Putamen (tissue), 1 donor: ENCODE data around the gene FCRL6.

Source experiments
- DNase-seq: peaks from one replicate; pipeline ENCODE4 v3.0.0-alpha.2; 2016; ENCODE audit warnings: low spot score

FCRL6 gene

DNA sequence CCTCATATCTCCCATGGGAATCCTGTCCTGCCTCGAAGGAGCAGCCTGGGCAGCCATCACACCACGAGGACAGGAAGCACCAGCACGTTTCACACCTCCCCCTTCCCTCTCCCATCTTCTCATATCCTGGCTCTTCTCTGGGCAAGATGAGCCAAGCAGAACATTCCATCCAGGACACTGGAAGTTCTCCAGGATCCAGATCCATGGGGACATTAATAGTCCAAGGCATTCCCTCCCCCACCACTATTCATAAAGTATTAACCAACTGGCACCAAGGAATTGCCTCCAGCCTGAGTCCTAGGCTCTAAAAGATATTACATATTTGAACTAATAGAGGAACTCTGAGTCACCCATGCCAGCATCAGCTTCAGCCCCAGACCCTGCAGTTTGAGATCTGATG lies 33.2 kb downstream of the FCRL6 start:
- DNase-seq, result no peak

DNA sequence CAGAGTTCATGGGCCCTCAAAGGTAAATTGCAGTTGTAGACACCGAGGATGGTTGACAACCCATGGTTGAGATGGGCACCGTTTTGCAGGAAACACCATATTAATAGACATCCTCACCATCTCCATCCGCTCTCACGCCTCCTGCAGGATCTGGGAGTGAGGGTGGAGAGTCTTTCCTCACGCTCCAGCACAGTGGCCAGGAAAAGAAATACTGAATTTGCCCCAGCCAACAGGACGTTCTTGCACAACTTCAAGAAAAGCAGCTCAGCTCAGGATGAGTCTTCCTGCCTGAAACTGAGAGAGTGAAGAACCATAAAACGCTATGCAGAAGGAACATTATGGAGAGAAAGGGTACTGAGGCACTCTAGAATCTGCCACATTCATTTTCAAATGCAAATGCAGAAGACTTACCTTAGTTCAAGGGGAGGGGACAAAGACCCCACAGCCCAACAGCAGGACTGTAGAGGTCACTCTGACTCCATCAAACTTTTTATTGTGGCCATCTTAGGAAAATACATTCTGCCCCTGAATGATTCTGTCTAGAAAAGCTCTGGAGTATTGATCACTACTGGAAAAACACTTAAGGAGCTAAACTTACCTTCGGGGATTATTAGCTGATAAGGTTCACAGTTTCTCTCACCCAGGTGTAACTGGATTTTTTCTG lies 33.8 kb downstream of the FCRL6 start:
- no peak for DNase-seq

DNA sequence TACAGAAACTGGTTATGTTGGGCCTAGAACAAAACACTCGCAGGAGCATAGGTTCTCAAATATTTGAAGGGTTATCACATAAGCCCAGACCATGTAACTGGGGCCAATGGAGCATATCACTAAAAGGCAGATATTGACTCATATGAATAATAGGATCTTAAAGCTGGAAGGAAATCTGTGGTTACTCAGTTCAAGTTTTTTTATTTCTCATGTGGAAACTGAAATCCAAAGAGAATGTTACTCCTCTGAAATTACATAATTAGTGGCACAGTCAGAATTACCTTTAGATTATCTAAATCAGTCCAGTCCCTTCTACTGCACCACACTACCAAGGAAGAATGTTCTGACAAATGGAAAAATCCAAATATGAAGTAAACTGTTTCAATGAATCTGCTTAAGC lies 36.6 kb downstream of the FCRL6 start:
- no peak for DNase-seq

DNA sequence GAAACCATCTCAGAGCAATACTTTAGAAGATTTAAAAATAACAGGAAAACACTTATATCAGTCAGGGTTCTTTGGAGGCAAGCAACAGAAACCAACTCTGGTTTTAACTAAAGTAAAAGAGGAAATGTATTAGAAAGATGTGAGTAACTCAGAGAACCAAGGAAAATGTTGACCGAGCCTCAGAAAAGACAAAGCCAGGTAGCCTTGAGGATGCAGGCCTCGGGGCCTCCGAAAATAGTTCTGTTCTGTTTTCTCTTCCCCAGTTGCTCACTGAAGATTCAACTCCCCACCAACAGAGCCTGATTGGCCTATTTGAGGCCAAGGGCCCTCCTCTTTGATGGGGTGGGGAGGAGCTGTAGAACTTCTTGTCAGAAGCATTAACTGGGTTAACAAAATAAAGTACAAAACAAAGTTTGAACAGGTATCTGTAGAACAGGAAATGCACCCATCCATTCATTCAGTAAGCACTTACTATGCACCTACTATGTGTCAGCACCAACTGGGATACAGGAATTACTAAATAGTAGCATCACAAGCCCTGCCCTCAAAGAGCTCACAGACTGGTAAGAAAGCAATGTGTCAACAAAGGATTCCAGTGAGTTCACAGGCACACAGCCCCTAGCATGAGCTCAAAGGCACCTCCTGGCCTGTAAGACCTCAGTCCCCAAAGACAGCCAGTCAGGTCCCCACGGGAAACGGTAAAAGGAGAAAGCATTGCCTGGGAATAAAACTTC lies 37.1 kb downstream of the FCRL6 start:
- DNase-seq, result no peak

DNA sequence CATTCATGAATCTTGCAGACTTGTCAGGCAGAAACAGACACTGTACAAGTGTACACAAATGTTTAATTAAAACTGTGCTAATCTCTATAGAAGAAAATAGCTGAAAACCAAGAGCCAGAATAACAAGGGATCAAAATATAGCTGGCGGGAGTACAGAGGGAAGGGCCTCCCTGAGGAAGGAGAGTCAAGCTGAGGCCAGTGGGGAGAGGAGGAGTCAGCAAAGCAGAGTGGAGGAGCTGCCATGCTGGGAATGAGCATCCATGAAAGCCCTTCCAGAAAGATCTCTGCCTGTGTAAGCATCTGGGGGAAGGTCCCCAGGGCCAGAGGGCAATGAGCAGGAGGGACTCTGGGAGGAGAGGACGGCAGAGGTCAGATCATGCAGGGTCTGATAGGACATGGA lies 39.6 kb downstream of the FCRL6 start:
- no peak for DNase-seq

DNA sequence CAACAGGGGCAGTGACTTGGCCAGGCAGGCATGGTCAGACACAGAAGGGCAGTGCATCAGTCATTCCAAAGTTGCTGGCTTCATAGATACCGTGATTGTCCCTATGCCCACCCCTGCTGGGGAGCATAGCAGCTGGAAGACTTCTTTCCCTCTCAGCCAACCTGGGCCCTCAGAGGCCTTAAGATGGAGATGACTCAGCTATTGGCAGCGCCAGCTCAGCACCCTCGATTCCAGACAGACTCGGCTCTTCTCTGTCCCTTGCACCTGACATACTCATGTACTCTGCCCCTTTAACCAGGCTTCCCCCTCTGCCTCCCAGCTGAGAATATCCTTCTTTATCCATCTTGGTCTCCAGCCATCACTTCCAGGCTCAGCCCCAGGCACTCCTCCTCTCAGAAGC lies 41.3 kb downstream of the FCRL6 start:
- no peak for DNase-seq

DNA sequence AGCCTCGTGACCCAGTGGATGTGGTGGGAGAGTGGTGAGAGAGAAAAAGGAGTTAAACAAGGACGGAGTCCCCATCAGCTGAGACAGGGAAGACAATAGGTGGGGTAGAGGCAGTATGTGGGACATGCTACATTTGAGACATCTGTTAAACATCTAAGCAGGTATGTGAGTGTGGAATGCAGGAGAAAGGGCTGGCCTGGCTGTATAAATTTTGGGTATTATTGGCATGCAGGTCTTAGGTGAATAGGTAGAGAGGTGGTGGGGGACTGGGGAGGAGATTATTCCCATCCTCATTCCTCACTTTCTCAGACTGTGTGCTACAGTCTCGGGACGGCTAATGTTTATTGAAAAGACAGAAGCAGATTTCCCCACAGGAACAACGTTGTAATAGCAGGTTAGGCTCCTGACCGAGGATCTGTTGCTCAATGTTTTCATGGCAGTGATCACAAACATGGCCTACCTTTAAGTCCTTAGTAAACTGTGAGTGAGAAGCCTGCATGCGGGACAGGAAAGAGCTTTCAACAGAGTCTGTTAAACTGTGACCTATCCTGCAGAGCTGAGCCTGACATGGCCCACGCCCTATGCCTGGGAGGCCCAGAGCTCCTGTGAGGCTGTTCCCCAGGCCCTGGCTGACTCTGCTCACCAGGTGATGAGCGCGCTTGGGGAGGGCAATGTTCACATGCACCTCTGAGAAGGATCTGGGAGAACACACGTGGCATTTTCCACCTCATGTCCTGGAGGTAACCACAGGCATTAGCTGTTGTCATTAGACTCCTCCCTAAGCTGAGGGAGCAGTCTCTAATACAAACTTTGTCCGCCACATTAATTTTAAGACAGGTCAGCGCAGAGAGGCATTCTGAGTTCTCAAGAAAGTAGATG lies 43.8 kb downstream of the FCRL6 start:
- DNase-seq, result no peak

DNA sequence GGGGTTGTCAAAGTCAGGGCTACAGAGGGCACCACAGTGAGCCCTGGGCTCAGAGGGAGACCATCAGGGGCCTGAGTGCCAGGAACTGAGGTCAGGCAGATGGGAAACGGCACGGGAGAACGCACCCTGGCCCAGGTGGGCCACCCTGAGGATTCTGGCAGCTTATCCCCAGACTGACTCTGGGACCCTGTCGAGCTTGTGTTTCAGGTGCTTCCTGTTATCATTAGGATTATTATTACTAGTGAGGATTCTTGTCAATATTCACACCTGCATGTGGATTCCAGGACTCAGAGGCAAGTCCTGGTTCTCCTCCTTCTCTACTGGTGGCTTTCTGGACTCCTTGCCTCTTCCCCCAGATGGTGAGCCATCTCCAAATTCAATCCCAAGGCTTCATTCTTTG lies 45.1 kb downstream of the FCRL6 start:
- DNase-seq, result no peak

DNA sequence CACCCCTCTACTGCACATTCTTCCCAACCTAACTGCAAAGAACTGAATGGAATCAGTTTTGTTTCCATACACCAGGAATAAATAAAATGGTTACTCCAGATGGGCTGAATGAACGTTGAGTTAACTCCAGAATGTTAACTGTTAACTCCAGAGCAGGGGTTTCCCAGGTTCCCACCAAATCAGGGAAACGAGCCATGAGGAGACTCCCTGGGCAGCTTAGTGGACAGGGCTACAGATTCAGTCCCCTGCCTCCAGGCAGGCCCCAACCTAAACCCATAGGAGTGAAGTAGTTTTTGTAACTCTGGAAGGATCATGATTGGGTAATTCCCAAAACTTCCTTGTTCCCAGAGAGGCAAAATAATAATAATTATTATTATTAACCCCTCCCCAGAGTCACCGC lies 46.2 kb downstream of the FCRL6 start:
- no peak for DNase-seq

DNA sequence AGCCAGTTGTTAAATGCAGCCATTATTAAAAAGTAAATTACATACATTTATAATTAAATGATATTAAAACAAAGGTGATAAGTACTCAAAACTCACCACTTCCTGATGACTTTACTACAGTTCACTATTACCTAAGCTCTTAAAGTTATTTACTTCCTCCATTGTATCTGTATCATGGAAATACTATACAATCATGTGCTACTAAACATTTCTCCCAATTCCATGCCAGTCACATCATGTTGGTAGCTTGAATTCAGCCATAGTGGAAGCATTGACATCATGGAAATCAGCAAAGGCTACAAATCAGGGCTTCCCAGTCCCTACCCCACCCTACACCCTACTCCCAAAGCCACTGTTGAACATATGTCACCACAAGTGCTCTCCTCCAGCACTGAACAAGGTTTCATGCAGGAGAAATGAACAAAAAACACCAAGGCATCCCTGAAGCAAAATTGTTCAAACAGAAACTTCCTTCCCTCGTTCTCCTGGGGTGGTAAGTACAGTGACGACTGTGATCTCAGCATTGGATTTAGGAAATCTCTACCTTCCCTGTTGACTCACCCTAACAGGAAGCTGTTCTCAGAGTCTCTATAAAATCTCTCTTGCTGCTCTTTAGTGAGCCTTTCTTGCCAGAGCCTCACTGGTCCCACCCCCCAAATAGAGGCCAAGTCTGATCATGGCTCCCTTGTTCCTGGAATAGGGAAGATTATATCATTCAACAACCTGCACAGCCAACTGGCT lies 47.6 kb downstream of the FCRL6 start:
- no peak for DNase-seq

DNA sequence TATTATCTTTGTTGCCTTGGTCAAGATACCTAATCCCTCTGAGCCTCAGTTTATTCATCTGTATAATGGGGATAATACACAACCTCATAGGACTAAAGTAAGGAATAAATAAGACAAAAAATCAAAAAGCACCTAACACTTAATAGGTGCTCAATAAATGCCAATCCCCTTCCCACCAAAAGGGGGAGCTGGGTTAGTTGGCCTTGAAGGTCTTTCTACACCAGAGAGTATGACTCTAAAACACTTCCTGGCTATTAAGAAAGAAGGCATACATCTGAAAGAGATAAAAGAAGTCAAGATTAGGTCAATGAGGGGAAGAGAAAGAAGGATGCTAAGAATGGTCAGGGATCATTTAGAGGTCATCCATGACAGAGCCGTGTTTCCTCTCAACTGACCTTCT lies 49.2 kb downstream of the FCRL6 start:
- no peak for DNase-seq

DNA sequence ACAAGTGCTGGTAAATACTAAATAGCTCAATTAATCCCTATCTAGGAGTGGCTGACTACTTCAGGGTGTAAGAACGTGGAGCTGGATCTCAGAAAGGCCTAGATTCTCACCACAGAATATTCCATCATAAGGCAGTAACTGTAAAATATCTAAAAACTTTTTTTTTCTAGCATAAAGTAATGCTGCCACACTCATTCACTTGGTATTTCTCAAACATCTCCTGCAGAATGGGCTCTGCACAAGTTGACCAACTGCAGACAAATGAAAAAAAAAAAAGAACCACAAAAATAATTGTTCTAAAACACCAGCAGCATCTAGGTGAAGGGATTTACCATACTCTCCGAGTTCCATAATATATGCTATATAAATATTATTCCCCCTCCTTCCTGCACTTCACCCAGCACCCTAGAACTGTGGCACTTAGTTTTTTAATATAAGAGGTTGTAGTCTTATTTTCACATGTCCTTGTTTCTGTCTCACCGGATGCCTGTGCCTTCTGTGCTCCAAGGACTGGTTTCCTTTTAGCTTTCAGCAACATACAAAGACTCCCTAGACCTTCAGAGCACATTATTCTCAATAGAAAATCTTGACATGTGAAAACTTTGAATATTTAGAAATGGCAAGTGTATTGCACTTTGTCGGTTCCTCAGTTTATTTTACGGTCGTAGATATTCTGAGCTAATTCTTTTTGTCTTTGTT lies 51.4 kb downstream of the FCRL6 start:
- DNase-seq, result no peak

DNA sequence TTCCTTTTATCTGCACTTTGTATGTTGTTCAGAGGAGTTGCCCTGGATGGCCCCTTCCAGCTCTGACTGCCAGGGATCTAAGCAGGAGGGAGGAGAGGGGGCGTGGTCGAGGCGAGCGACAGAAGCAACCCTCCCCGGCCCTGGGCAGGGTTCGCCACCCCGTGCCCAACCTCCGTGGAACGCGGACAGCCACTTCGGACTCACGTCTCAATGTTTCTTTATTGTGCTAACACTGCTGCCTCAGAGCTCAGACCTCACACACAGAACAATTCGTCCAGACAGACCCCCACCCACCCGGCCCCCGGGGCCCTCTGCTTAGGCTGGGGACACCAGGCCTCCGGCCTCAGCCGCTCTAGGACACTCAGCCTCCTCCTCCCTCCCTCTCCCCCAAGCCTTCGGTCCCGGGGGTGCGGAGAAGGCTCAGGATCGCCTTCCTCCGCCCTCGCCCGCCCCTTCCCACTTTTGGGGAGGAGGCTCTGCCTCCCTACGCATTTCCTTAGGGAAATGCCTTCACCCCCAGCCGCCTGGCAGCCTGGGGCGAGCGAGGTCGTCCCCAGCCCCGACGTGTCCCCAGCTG lies 52.0 kb downstream of the FCRL6 start:
- peak; percentile 64 for DNase-seq

DNA sequence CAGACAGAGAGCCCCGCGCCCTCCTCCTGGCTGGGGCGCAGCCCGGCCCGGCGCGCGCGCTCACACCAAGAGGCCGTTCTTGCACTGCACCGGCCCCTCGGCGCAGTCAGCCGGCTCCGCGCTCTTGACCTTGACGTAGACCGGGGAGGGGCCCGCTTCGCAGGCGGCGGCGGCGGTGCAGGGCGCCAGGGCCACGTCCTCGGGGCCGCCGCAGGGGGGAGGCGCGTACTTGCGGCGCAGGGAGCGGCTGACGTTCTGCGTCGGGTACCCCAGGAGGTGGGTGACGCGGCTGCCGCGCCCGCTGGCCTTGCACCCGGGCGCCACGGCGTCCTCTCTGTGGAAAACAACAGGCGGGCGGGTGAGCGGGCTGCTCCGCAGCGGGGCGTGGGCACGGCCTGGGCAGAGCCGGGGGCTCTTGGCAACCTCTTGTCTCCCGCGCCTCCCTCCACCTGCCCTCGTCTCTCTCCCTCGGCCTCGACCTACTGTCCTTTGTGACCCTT lies 52.6 kb downstream of the FCRL6 start:
- peak; percentile 84 for DNase-seq

DNA sequence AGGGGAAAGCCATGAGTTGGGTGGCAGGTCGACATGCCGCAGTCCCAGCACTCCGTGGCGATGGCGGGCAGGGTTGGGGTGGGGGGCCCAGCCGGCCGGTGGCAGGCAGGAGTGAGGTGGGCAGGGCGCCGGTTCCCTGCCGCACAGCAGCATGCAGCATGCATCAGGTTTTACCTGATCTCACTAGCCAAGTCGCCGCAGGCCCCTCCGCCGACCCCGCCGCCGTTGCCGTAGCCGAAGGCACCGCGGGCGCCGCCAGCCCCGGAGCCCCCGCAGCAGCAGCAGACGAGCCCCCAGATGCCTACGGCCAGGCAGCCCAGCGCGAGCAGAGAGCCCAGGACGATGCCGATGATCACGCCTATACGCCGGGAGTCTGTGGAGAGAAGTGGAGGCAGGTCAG lies 53.5 kb downstream of the FCRL6 start:
- no peak for DNase-seq

DNA sequence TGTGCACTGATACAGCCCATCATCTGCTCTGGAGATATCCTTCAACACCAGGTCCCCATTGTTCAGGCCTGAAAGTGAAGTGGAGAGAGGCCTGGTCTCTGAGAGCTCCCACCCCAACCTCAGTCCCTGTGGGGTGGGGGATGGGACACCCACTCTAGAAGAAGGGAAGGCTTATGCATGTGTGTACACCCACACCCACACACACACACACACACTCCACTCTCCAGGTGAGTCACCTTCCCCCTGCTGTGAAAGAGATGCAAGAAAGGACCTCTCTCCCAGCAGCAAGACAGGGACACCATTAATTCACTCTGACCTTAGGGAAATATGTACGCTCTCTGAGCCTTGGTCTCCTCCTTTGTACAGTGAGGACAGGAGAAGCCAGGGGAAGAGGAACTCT lies 54.4 kb downstream of the FCRL6 start:
- no peak for DNase-seq

DNA sequence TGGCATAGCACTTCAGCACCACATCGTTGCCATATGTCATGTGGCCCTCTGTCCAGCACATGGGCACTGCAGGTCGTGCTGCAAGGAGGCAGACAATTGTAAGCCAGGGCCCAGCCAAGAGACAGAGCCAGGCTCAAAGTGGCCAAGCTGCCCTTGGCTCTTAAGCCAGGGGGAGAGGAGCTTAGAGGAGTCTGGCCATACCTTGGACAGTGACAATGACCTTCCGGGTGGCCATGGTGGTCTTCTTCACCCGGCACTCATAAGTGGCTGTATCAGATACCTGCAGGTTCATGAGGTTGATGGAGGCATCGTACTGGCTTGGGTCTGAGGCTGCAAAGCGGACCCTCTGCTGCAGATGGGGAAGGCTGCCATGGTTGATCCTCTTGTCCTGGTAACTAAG lies 55.7 kb downstream of the FCRL6 start:
- no peak for DNase-seq

DNA sequence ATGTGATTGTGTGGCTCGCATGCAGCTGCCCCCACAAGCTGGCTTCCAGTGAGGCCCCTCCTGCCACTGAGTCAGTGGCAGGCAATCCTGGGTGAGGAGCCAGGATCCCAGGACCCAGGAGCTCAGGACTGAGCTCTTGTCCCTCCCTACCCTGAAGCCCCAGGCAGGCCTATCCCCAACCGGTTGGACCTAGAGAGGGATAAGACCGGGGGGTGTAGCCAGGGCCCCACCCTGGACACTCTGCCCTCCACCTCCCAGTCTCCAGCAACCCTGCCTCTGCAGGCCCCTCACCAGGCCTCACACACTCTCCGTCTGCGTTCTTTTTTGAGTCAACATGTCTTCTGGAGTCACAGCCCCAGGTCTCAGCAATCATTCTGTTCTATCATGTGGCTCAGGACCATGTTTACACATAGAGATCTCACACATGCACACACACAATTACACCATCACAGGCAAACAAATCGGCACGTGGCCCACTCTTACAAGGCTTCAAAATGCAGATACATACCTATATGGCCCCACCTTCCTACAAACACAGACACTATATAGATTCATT lies 57.7 kb downstream of the FCRL6 start:
- DNase-seq, result no peak

DNA sequence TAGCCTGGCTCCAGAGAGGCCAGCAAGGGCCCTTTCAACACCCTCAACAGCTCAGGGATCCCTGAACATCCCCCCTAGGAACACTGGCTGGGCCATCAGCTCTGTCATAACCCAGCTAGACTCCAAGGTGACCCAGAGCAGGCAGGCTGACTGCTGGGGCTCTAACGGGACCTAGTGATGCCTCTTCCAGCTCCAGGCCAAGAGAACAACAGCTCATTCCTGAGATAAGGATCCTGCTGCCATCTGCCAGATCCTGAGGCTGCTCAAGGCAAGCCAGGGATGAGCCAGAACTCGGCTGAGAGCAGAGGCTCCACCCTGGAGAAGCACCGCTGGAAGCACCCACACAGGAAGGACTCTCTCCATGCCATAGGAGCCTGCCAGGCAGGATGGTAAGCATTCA lies 58.3 kb downstream of the FCRL6 start:
- DNase-seq, result no peak

DNA sequence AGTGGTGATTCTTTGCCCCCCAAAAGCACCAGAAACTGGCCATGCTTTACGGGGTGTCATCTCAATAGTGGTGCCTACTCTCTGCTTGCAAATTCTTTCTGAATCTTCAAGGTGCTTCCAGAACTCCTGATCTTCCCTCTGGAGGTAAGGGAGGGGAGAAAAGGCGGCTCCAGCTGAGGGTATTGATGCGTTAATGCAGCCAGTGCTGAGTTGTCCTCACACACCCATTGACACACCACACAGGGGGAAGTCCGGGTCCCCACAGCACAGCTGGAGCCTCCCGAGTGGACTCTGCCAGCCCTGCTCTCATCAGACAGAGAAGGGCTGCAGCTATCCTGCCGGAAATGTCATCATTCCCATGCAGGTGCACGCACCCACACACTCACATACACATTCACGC lies 59.1 kb downstream of the FCRL6 start:
- DNase-seq, result no peak

DNA sequence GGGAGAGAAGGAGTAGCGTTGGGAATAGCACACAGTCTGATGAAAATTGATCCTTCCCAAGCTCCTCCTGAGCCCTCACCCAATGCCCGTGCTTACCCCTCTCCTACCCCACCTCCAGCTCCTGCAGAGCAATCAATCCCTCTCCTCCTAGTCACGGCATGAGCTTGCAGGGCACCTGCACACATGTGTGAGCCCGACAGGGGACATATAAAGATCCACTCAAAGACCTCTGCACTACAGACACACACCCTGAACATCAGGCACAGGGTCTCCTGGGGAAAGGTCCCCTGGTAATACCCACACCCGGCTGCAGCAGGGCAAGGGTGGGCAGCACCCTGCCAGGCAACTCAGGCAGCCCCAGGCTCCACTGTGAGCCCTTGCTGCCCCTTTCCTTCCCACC lies 59.9 kb downstream of the FCRL6 start:
- DNase-seq, result no peak
